ENCODE measurements around the gene ATP5IF1. TPM values are rescaled to one million over a fixed set of nuclear protein-coding genes. Genes with fewer than 3 reads are reported as not detected.

Gene ATP5IF1
- total and polyA plus RNA-seq, 9 of the 15 experiments (the other 6 are each of a cell fraction or from before 2014, with no cell fraction given): 292 to 1,422 (median 388) TPM

DNA sequence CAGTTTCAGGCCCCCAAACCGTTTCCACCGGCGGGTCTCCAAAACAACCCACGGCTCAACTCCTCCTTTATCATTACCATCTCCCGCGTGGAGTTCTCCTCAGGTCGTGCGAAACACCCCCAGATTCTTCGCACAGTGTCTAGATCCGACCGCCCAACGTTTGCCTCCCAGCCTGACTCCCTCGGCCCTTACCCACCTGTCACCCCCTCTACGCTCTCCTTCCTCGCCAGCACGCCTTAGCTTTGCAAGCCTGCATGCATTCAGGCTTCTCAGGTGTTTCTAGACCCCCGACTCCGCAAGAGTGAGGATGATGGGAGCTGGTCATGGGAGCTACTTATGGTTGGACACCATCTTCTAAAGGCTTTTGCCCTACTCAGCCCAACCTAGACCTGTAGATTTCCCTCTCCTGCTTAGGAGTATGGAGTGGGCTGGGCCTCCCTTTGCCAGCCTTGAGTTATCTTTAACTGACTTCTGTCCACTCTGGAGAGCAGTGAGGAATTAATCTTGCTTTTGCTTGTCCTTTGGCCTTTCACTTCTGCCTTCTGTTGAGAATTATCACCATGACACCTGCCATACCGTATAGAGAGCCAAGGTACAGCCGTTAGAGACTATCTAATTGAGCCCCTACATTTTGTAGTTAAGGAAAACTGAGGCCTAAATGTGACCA, 865 bp downstream of the ATP5IF1 start (continued):
- TF ChIP-seq, protein P1, sequence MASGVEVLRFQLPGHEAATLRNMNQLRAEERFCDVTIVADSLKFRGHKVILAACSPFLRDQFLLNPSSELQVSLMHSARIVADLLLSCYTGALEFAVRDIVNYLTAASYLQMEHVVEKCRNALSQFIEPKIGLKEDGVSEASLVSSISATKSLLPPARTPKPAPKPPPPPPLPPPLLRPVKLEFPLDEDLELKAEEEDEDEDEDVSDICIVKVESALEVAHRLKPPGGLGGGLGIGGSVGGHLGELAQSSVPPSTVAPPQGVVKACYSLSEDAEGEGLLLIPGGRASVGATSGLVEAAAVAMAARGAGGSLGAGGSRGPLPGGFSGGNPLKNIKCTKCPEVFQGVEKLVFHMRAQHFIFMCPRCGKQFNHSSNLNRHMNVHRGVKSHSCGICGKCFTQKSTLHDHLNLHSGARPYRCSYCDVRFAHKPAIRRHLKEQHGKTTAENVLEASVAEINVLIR (CRISPR knock-in tag; IDR thresholded peaks at IDR 0.05): no peak
- peak; percentile 59; the same call in 1 of the 2 replicates for TF ChIP-seq STAT5A (IDR thresholded peaks at IDR 0.05; ENCODE audit: borderline replicate concordance, low read length)
- TF ChIP-seq TAL1 (IDR thresholded peaks at IDR 0.05): peak; percentile 78; the same call in 1 of the 2 replicates
- TF ChIP-seq, protein P2, sequence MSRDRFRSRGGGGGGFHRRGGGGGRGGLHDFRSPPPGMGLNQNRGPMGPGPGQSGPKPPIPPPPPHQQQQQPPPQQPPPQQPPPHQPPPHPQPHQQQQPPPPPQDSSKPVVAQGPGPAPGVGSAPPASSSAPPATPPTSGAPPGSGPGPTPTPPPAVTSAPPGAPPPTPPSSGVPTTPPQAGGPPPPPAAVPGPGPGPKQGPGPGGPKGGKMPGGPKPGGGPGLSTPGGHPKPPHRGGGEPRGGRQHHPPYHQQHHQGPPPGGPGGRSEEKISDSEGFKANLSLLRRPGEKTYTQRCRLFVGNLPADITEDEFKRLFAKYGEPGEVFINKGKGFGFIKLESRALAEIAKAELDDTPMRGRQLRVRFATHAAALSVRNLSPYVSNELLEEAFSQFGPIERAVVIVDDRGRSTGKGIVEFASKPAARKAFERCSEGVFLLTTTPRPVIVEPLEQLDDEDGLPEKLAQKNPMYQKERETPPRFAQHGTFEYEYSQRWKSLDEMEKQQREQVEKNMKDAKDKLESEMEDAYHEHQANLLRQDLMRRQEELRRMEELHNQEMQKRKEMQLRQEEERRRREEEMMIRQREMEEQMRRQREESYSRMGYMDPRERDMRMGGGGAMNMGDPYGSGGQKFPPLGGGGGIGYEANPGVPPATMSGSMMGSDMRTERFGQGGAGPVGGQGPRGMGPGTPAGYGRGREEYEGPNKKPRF (IDR thresholded peaks at IDR 0.05; ENCODE audit: low read depth, low read length): no peak
- no peak for TF ChIP-seq SMARCB1 (IDR thresholded peaks at IDR 0.05; ENCODE audit: insufficient read length, low read depth)
- 0 out of 2 replicates have a peak, but pooled peaks have one; percentile 37 for TF ChIP-seq OTX1 (CRISPR knock-in tag; IDR thresholded peaks at IDR 0.05)
- TF ChIP-seq, protein P3, sequence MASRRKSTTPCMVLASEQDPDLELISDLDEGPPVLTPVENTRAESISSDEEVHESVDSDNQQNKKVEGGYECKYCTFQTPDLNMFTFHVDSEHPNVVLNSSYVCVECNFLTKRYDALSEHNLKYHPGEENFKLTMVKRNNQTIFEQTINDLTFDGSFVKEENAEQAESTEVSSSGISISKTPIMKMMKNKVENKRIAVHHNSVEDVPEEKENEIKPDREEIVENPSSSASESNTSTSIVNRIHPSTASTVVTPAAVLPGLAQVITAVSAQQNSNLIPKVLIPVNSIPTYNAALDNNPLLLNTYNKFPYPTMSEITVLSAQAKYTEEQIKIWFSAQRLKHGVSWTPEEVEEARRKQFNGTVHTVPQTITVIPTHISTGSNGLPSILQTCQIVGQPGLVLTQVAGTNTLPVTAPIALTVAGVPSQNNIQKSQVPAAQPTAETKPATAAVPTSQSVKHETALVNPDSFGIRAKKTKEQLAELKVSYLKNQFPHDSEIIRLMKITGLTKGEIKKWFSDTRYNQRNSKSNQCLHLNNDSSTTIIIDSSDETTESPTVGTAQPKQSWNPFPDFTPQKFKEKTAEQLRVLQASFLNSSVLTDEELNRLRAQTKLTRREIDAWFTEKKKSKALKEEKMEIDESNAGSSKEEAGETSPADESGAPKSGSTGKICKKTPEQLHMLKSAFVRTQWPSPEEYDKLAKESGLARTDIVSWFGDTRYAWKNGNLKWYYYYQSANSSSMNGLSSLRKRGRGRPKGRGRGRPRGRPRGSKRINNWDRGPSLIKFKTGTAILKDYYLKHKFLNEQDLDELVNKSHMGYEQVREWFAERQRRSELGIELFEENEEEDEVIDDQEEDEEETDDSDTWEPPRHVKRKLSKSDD (conservative IDR thresholded peaks at IDR 0.05; ENCODE audit: low read length): no peak
- TF ChIP-seq HDAC2 (IDR thresholded peaks at IDR 0.05): 0 out of 2 replicates have a peak, but pooled peaks have one; percentile 73
- no peak for TF ChIP-seq TAF15 (IDR thresholded peaks at IDR 0.05; ENCODE audit: low read depth, low read length)
- TF ChIP-seq POLR3A (IDR thresholded peaks at IDR 0.05; ENCODE audit: borderline replicate concordance, extremely low read depth, insufficient read depth, insufficient read length): no peak
- no peak for TF ChIP-seq ZNF444 (CRISPR knock-in tag; IDR thresholded peaks at IDR 0.05)
- TF ChIP-seq NR2C1 (IDR thresholded peaks at IDR 0.05): peak; percentile 69
- peak; percentile 78 for TF ChIP-seq NR2C1 (tag; IDR thresholded peaks at IDR 0.05)
- TF ChIP-seq KLF16 (IDR thresholded peaks at IDR 0.05): peak; percentile 52; the same call in 1 of the 2 replicates
- no peak for TF ChIP-seq STAT5B (CRISPR knock-in tag; IDR thresholded peaks at IDR 0.05)
- TF ChIP-seq RFX1 (IDR thresholded peaks at IDR 0.05): no peak; the same call in 1 of the 2 replicates
- no peak for TF ChIP-seq ZC3H11A (IDR thresholded peaks at IDR 0.05; ENCODE audit: low read depth, low read length)
- TF ChIP-seq RB1 (IDR thresholded peaks at IDR 0.05; ENCODE audit: low read depth): peak; percentile 56; the same call in 1 of the 2 replicates
- TF ChIP-seq, protein P4, sequence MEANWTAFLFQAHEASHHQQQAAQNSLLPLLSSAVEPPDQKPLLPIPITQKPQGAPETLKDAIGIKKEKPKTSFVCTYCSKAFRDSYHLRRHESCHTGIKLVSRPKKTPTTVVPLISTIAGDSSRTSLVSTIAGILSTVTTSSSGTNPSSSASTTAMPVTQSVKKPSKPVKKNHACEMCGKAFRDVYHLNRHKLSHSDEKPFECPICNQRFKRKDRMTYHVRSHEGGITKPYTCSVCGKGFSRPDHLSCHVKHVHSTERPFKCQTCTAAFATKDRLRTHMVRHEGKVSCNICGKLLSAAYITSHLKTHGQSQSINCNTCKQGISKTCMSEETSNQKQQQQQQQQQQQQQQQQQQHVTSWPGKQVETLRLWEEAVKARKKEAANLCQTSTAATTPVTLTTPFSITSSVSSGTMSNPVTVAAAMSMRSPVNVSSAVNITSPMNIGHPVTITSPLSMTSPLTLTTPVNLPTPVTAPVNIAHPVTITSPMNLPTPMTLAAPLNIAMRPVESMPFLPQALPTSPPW (CRISPR knock-in tag; IDR thresholded peaks at IDR 0.05): peak; percentile 47; the same call in 1 of the 2 replicates
- TF ChIP-seq HOXB6 (CRISPR knock-in tag; IDR thresholded peaks at IDR 0.05; ENCODE audit: borderline replicate concordance): no peak
- peak; percentile 80 for TF ChIP-seq MEIS2 (IDR thresholded peaks at IDR 0.05; ENCODE audit: partially characterized antibody)

Measured in K562 (cell line).